ENCODE data around the gene SPPL2A. TPM values are rescaled to one million over a fixed set of nuclear protein-coding genes. Genes with fewer than 3 reads are reported as not detected.

The SPPL2A gene
- total and polyA plus RNA-seq, 2 experiments from 2014 or later = 37.3 to 198 TPM

- Histone ChIP-seq H3K27ac (no peak overlapping the region), H3K4me3 (no peak overlapping the region), H3K27me3 (no peaks in the 10 kb centered on the region), H3K36me3 (no peaks in the 10 kb centered on the region), H3K4me1 (ENCODE audit: low read depth) (peaks cover 9% of the 10 kb centered on the region), H3K9me3 (ENCODE audit: low read depth) (no peaks in the 10 kb centered on the region)
- no peak for DNase-seq (ENCODE audit: low read depth in 1 of 2, low spot score in 1 of 2)
- TF ChIP-seq CTCF (IDR thresholded peaks at IDR 0.05; ENCODE audit: low read depth, low read length) = no peak
Measured at GRCh38 chr15:50767332-50767861, 1.9 kb upstream of the SPPL2A start.

- peak in 1 of 2 donors; percentile 29 for DNase-seq (ENCODE audit: low read depth in 1 of 2, low spot score in 1 of 2)
- H3K27ac ChIP-seq = peak overlapping the region; percentile 88
- no peak for TF ChIP-seq CTCF (IDR thresholded peaks at IDR 0.05; ENCODE audit: low read depth, low read length)
- peaks cover 9% of the 10 kb centered on the region for H3K4me1 ChIP-seq (ENCODE audit: low read depth)
- H3K36me3 ChIP-seq = no peaks in the 10 kb centered on the region
- H3K9me3 ChIP-seq (ENCODE audit: low read depth) = no peaks in the 10 kb centered on the region
- peak overlapping the region; percentile 79 for H3K4me3 ChIP-seq
- H3K27me3 ChIP-seq = no peaks in the 10 kb centered on the region
Measured at GRCh38 chr15:50764461-50765194, 878 bp downstream of the SPPL2A start.

GRCh38 chr15:50758712-50759205 is 6.7 kb downstream of the SPPL2A start:
- H3K4me1 ChIP-seq (ENCODE audit: low read depth) = peaks cover 2% of the 10 kb centered on the region
- H3K9me3 ChIP-seq (ENCODE audit: low read depth) = no peaks in the 10 kb centered on the region
- TF ChIP-seq CTCF (IDR thresholded peaks at IDR 0.05; ENCODE audit: low read depth, low read length) = no peak
- no peaks in the 10 kb centered on the region for H3K36me3 ChIP-seq
- DNase-seq (ENCODE audit: low read depth in 1 of 2, low spot score in 1 of 2) = no peak
- no peaks in the 10 kb centered on the region for H3K27me3 ChIP-seq
- H3K4me3 ChIP-seq = no peak overlapping the region
- no peak overlapping the region for H3K27ac ChIP-seq

GRCh38 chr15:50753463-50753862 is 12.0 kb downstream of the SPPL2A start:
- Histone ChIP-seq H3K4me3 (no peak overlapping the region), H3K27ac (no peak overlapping the region), H3K4me1 (ENCODE audit: low read depth) (peaks cover 10% of the 10 kb centered on the region), H3K9me3 (ENCODE audit: low read depth) (no peaks in the 10 kb centered on the region), H3K36me3 (peaks cover 10% of the 10 kb centered on the region), H3K27me3 (no peaks in the 10 kb centered on the region)
- no peak for TF ChIP-seq CTCF (IDR thresholded peaks at IDR 0.05; ENCODE audit: low read depth, low read length)
- peak in 1 of 2 donors; percentile 61 for DNase-seq (ENCODE audit: low read depth in 1 of 2, low spot score in 1 of 2)

- DNase-seq (ENCODE audit: low read depth in 1 of 2, low spot score in 1 of 2) = no peak
- H3K9me3 ChIP-seq (ENCODE audit: low read depth) = no peaks in the 10 kb centered on the region
- no peak for TF ChIP-seq CTCF (IDR thresholded peaks at IDR 0.05; ENCODE audit: low read depth, low read length)
- no peak overlapping the region for H3K4me3 ChIP-seq
- H3K36me3 ChIP-seq = peaks cover 28% of the 10 kb centered on the region
- no peaks in the 10 kb centered on the region for H3K27me3 ChIP-seq
- H3K27ac ChIP-seq = no peak overlapping the region
- peaks cover 10% of the 10 kb centered on the region for H3K4me1 ChIP-seq (ENCODE audit: low read depth)
Measured at GRCh38 chr15:50751394-50751793, 14.1 kb downstream of the SPPL2A start.

Data from cardiac muscle cell (in vitro differentiated cells and primary cell).